HL-60 (cell line): ENCODE data around the gene TMEM222.

Source experiments
- DNase-seq, 2 experiments: peaks; one replicate each; pipeline ENCODE4 v3.0.0-alpha.2; 2010 to 2020; ENCODE audit warnings: low read depth in 1 of 2, low spot score in 1 of 2
- H3K27ac ChIP-seq: fragments of 250-450 bp; sonication (Bioruptor Pico); replicated peaks from 2 replicates; pipeline ENCODE4 v1.5.1; 2020; ENCODE audit warnings: mild to moderate bottlenecking, moderate library complexity
- H3K27me3 ChIP-seq: fragments of 250-450 bp; sonication (Bioruptor Pico); 2 replicates; pipeline ENCODE4 v1.5.1; 2021; ENCODE audit warnings: mild to moderate bottlenecking, moderate library complexity; ENCODE audit not compliant: insufficient read depth, poor library complexity, severe bottlenecking
- H3K4me3 ChIP-seq: replicated peaks from 2 replicates; pipeline ENCODE4 v1.5.1; 2011; ENCODE audit warnings: mild to moderate bottlenecking, control low read depth, low read length; ENCODE audit not compliant: insufficient read depth
- CTCF ChIP-seq: IDR thresholded peaks from one replicate; pipeline ENCODE4 v1.5.1; 2011; ENCODE audit warnings: low read length, control low read depth, inconsistent platforms; ENCODE audit not compliant: insufficient read depth
- GABPA ChIP-seq: IDR thresholded peaks from 2 replicates; pipeline ENCODE4 v1.6.1; 2012; ENCODE audit warnings: low read depth
- POLR2AphosphoS5 ChIP-seq: IDR thresholded peaks from 2 replicates; pipeline ENCODE4 v1.6.1; 2012; ENCODE audit warnings: low read depth
- REST ChIP-seq: IDR thresholded peaks from 2 replicates; pipeline ENCODE4 v1.6.1; 2012; ENCODE audit warnings: low read depth; ENCODE audit not compliant: insufficient replicate concordance
- SPI1 ChIP-seq: IDR thresholded peaks from 2 replicates; pipeline ENCODE4 v1.6.1; 2012; ENCODE audit warnings: low read depth, mild to moderate bottlenecking, borderline replicate concordance
- long read RNA-seq: library from polyadenylated mRNA; unstranded; transcript quantifications from one replicate; pipeline ENCODE4 v2.0.0, GENCODE V29; 2020

Gene TMEM222
- long read RNA-seq, transcript TMEM222-202 (7 exons, 1,665 nt) = minor isoform, 19 of 136 reads
- long read RNA-seq, transcript TMEM222-211 (6 exons, 1,613 nt) = major isoform, 106 of 136 reads
- long read RNA-seq, partial matches to known transcripts = 1 of 136 reads
- long read RNA-seq, other reads (novel, unspliced or antisense) = 8 of 136 reads

- no peaks in the 10 kb centered on the region for H3K27me3 ChIP-seq
- TF ChIP-seq GABPA (peak; percentile 98), CTCF (no peak), REST (peak; percentile 12), POLR2AphosphoS5 (peak; percentile 83), SPI1 (peak; percentile 74)
- H3K27ac ChIP-seq = peak within 1 kb of the TSS; percentile 90
- peak; percentile 98 to 99 for DNase-seq
- H3K4me3 ChIP-seq = peak within 1 kb of the TSS; percentile 85
Measured at GRCh38 chr1:27321813-27322568, at the start of gene TMEM222. Gene TMEM222 (plus strand): TSS chr1:27322163. CDS start chr1:27322198, 35 bp downstream.

- no peak for TF ChIP-seq GABPA
- no peak for TF ChIP-seq SPI1
- TF ChIP-seq CTCF = no peak
- no peak for TF ChIP-seq POLR2AphosphoS5
- TF ChIP-seq REST = no peak
- H3K27me3 ChIP-seq = no peaks in the 10 kb centered on the region
- DNase-seq = no peak
- H3K4me3 ChIP-seq = no peak overlapping the region
- H3K27ac ChIP-seq = no peak overlapping the region
Measured at GRCh38 chr1:27274204-27274603, 47.8 kb upstream of the TMEM222 start.

- H3K4me3 ChIP-seq = no peak overlapping the region
- peak; percentile 49 to 51 for DNase-seq
- H3K27ac ChIP-seq = no peak overlapping the region
- H3K27me3 ChIP-seq = no peaks in the 10 kb centered on the region
- TF ChIP-seq SPI1 (peak; percentile 75), POLR2AphosphoS5 (no peak), REST (no peak)
Measured at GRCh38 chr1:27275696-27276095, 46.3 kb upstream of the TMEM222 start.
